ENCODE data around the gene ADRA1B.

- TF ChIP-seq, protein P1, sequence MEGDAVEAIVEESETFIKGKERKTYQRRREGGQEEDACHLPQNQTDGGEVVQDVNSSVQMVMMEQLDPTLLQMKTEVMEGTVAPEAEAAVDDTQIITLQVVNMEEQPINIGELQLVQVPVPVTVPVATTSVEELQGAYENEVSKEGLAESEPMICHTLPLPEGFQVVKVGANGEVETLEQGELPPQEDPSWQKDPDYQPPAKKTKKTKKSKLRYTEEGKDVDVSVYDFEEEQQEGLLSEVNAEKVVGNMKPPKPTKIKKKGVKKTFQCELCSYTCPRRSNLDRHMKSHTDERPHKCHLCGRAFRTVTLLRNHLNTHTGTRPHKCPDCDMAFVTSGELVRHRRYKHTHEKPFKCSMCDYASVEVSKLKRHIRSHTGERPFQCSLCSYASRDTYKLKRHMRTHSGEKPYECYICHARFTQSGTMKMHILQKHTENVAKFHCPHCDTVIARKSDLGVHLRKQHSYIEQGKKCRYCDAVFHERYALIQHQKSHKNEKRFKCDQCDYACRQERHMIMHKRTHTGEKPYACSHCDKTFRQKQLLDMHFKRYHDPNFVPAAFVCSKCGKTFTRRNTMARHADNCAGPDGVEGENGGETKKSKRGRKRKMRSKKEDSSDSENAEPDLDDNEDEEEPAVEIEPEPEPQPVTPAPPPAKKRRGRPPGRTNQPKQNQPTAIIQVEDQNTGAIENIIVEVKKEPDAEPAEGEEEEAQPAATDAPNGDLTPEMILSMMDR (IDR thresholded peaks at IDR 0.05; ENCODE audit: insufficient read depth, low read depth, low read length), result no peak
- TF ChIP-seq EZH2 (IDR thresholded peaks at IDR 0.05; ENCODE audit: insufficient read depth, low read length), result no peak
Observed at GRCh38 chr5:159886296-159886695, 30.0 kb upstream of the ADRA1B start.
